ENCODE results near the gene SIDT1.

Gene SIDT1

GRCh38 chr3:113556316-113556945 is 24.1 kb downstream of the SIDT1 start:
- TF ChIP-seq CTCF (IDR thresholded peaks at IDR 0.05): no peak

GRCh38 chr3:113556946-113557335 is 24.6 kb downstream of the SIDT1 start:
- no peak for DNase-seq (ENCODE audit: low spot score)
- Histone ChIP-seq H3K4me3 (no peak overlapping the region), H3K27ac (no peak overlapping the region)
- TF ChIP-seq CTCF (IDR thresholded peaks at IDR 0.05): no peak

More at GRCh38 chr3:113556316-113556945, 24.1 kb downstream of the SIDT1 start:
- no peak overlapping the region for H3K27ac ChIP-seq
- no peak overlapping the region for H3K4me3 ChIP-seq
- no peak for DNase-seq (ENCODE audit: low spot score)

- TF ChIP-seq CTCF (IDR thresholded peaks at IDR 0.05): no peak
- Histone ChIP-seq H3K27ac (no peak overlapping the region), H3K4me3 (no peak overlapping the region)
- DNase-seq (ENCODE audit: low spot score): no peak
These were observed 25.0 kb downstream of the SIDT1 start for GRCh38 chr3:113557374-113557773.

GRCh38 chr3:113559009-113559408 is 26.7 kb downstream of the SIDT1 start:
- TF ChIP-seq CTCF (IDR thresholded peaks at IDR 0.05): no peak
- DNase-seq (ENCODE audit: low spot score): no peak
- Histone ChIP-seq H3K27ac (no peak overlapping the region), H3K4me3 (no peak overlapping the region)

- no peak for DNase-seq (ENCODE audit: low spot score)
- no peak for TF ChIP-seq CTCF (IDR thresholded peaks at IDR 0.05)
- no peak overlapping the region for H3K4me3 ChIP-seq
- no peak overlapping the region for H3K27ac ChIP-seq
These were observed 27.9 kb downstream of the SIDT1 start for GRCh38 chr3:113560271-113560670.

GRCh38 chr3:113560831-113561623 is 28.7 kb downstream of the SIDT1 start:
- Histone ChIP-seq H3K4me3 (no peak overlapping the region), H3K27ac (no peak overlapping the region)
- no peak for DNase-seq (ENCODE audit: low spot score)
- TF ChIP-seq CTCF (IDR thresholded peaks at IDR 0.05): no peak

- DNase-seq (ENCODE audit: low spot score): no peak
- H3K27ac ChIP-seq: no peak overlapping the region
- no peak for TF ChIP-seq CTCF (IDR thresholded peaks at IDR 0.05)
- no peak overlapping the region for H3K4me3 ChIP-seq
These were observed 33.2 kb downstream of the SIDT1 start for GRCh38 chr3:113565555-113565954.
